DND-41 (cell line): ENCODE measurements around the gene FOXJ3.

Source experiments
- CTCF ChIP-seq: IDR thresholded peaks from 2 replicates; pipeline ENCODE4 v1.5.1; 2012; ENCODE audit warnings: borderline replicate concordance, low read length, moderate library complexity, mild to moderate bottlenecking; ENCODE audit not compliant: poor library complexity, severe bottlenecking; ENCODE audit errors: extremely low read depth
- EZH2 ChIP-seq: IDR thresholded peaks from 3 replicates; pipeline ENCODE4 v1.6.1; 2012; ENCODE audit warnings: borderline replicate concordance, low read depth, mild to moderate bottlenecking, moderate library complexity, low read length, inconsistent platforms; ENCODE audit not compliant: severe bottlenecking

GRCh38 chr1:42167611-42168390, 167.2 kb downstream of the FOXJ3 start:
- TF ChIP-seq CTCF, result no peak
- no peak for TF ChIP-seq EZH2
